Neural progenitor cell (in vitro differentiated cells): Measurements from ENCODE around the gene CDH13.

Experiments
- EZH2 ChIP-seq: fragments of 200-600 bp; sonication (generic); IDR thresholded peaks from 2 replicates; pipeline ENCODE4 v1.6.1; 2017; ENCODE audit warnings: antibody characterized with exemption, mild to moderate bottlenecking, moderate library complexity
- TF ChIP-seq, protein P1 (sequence below): fragments of 200-600 bp; sonication (generic); IDR thresholded peaks from 2 replicates; pipeline ENCODE4 v1.5.1; 2017; ENCODE audit warnings: antibody characterized with exemption, mild to moderate bottlenecking

DNA sequence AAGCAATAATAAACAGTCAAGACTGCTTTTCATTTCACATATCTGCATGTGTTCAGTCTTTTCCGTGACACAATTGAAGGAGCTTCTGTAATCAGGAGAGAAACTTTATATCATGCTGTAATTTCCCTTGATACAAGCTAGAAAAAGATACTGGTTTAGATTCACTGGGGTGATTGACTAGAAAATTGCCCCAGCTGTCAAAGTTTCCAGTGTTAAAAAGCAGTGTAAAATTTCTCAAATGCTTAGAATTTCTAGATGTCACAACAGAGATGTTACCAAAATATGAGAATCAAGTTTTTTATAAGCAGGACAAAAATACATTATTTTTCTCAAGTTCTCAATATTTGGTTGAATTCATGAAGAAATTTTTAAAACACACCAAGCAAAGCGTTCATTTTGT is 888.6 kb downstream of the CDH13 start:
- TF ChIP-seq, protein P1, sequence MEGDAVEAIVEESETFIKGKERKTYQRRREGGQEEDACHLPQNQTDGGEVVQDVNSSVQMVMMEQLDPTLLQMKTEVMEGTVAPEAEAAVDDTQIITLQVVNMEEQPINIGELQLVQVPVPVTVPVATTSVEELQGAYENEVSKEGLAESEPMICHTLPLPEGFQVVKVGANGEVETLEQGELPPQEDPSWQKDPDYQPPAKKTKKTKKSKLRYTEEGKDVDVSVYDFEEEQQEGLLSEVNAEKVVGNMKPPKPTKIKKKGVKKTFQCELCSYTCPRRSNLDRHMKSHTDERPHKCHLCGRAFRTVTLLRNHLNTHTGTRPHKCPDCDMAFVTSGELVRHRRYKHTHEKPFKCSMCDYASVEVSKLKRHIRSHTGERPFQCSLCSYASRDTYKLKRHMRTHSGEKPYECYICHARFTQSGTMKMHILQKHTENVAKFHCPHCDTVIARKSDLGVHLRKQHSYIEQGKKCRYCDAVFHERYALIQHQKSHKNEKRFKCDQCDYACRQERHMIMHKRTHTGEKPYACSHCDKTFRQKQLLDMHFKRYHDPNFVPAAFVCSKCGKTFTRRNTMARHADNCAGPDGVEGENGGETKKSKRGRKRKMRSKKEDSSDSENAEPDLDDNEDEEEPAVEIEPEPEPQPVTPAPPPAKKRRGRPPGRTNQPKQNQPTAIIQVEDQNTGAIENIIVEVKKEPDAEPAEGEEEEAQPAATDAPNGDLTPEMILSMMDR, result no peak
- TF ChIP-seq EZH2, result no peak
